Measurements from ENCODE around the gene CCR9. TPM values are rescaled to one million over a fixed set of nuclear protein-coding genes. Genes with fewer than 3 reads are reported as not detected.

The CCR9 gene
- total RNA-seq, 8 experiments from 2014 or later = 0.14 to 1.4 (median 0.57) TPM; not detected in 1

DNA sequence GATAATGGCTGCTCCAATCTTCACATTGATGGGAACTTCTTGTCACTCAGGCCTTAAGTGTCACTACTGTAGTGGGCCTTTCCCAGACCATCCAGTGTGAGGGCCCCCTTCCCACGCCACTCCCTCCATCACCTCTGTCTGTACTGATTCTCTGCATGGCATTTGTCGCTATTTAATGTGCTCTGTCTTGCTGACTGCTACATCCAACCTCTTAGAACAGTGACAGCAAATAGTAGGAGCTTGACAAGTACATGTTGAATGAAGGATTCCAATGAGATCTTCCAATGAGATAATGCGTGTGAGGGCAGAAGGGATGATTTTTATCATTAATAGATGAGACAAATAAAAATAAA lies 5.6 kb upstream of the CCR9 start:
- WGBS, 10 experiments = 67 to 100% (median 80%) methylated on average over 1 to 3 of the region's 3 CpGs; no CpG with 5 or more reads in 4 of the 10 experiments
- peak in 5 of 8 experiments; percentile 58 to 78 (median 70) for ATAC-seq (replicated peaks in 6 of 8)
- Histone ChIP-seq H3K4me1 (replicated peaks in 1 of 2) (peaks cover 12 to 20% of the 10 kb centered on the region in 2 donors), H3K4me3 (no peak overlapping the region), H3K27ac (peak overlapping the region in 1 of 2 donors; percentile 31)
- in situ Hi-C loops (cut with MboI; ENCODE audit: low pct_unique_long_range_greater_than_20kb in 2 of 9, low sequenced_read_pairs in 9 of 9, unreplicated experiment in 9 of 9) = no loop called here

- 46 to 80% (median 70%) methylated on average over 2 to 6 of the region's 8 CpGs; no CpG with 5 or more reads in 2 of the 10 experiments for WGBS, 10 experiments
- Histone ChIP-seq H3K4me1 (replicated peaks in 1 of 2) (peaks cover 12 to 20% of the 10 kb centered on the region in 2 donors), H3K27ac (peak overlapping the region in 1 of 2 donors; percentile 31), H3K4me3 (no peak overlapping the region)
- peak in 5 of 8 experiments; percentile 62 to 85 (median 80) for ATAC-seq (replicated peaks in 6 of 8)
- in situ Hi-C loops (cut with MboI; ENCODE audit: low pct_unique_long_range_greater_than_20kb in 2 of 9, low sequenced_read_pairs in 9 of 9, unreplicated experiment in 9 of 9) = no loop called here
These were observed 5.0 kb upstream of the CCR9 start for GRCh38 chr3:45881078-45882022.

GRCh38 chr3:45884368-45885201 lies 1.8 kb upstream of the CCR9 start:
- no peak overlapping the region for H3K27ac ChIP-seq
- no peak for ATAC-seq (replicated peaks in 6 of 8)
- in situ Hi-C loops (cut with MboI; ENCODE audit: low pct_unique_long_range_greater_than_20kb in 2 of 9, low sequenced_read_pairs in 9 of 9, unreplicated experiment in 9 of 9) = no loop called here
- 56 to 97% (median 82%) methylated on average over 1 to 13 of the region's 23 CpGs for WGBS, 10 experiments
- H3K4me3 ChIP-seq = no peak overlapping the region
- H3K4me1 ChIP-seq (replicated peaks in 1 of 2) = peaks cover 12 to 20% of the 10 kb centered on the region in 2 donors

GRCh38 chr3:45887285-45887684 lies 942 bp downstream of the CCR9 start:
- peaks cover 0 to 4% of the 10 kb centered on the region in 2 donors for H3K4me1 ChIP-seq (replicated peaks in 1 of 2)
- WGBS, 10 experiments = 43 to 100% (median 98%) methylated on average over 1 to 4 of the region's 4 CpGs; no CpG with 5 or more reads in 1 of the 10 experiments
- in situ Hi-C loops (cut with MboI; ENCODE audit: low pct_unique_long_range_greater_than_20kb in 2 of 9, low sequenced_read_pairs in 9 of 9, unreplicated experiment in 9 of 9) = no loop called here
- no peak overlapping the region for H3K4me3 ChIP-seq
- H3K27ac ChIP-seq = no peak overlapping the region
- ATAC-seq (replicated peaks in 6 of 8) = no peak

GRCh38 chr3:45887759-45888511 lies 1.6 kb downstream of the CCR9 start:
- Histone ChIP-seq H3K4me3 (no peak overlapping the region), H3K4me1 (replicated peaks in 1 of 2) (peaks cover 0 to 4% of the 10 kb centered on the region in 2 donors), H3K27ac (no peak overlapping the region)
- ATAC-seq (replicated peaks in 6 of 8) = peak in 3 of 8 experiments; percentile 27 to 44 (median 28)
- in situ Hi-C loops (cut with MboI; ENCODE audit: low pct_unique_long_range_greater_than_20kb in 2 of 9, low sequenced_read_pairs in 9 of 9, unreplicated experiment in 9 of 9) = no loop called here
- WGBS, 10 experiments = 23 to 84% (median 61%) methylated on average over 1 to 6 of the region's 7 CpGs; no CpG with 5 or more reads in 3 of the 10 experiments

GRCh38 chr3:45889337-45889736 lies 3.0 kb downstream of the CCR9 start:
- WGBS, 10 experiments = 40 to 100% (median 90%) methylated on average over 1 to 4 of the region's 4 CpGs; no CpG with 5 or more reads in 1 of the 10 experiments
- in situ Hi-C loops (cut with MboI; ENCODE audit: low pct_unique_long_range_greater_than_20kb in 2 of 9, low sequenced_read_pairs in 9 of 9, unreplicated experiment in 9 of 9) = no loop called here
- ATAC-seq (replicated peaks in 6 of 8) = no peak
- peaks cover 0 to 4% of the 10 kb centered on the region in 2 donors for H3K4me1 ChIP-seq (replicated peaks in 1 of 2)
- H3K27ac ChIP-seq = no peak overlapping the region
- H3K4me3 ChIP-seq = no peak overlapping the region

GRCh38 chr3:45890405-45890804 lies 4.1 kb downstream of the CCR9 start:
- no peak for ATAC-seq (replicated peaks in 6 of 8)
- H3K4me1 ChIP-seq (replicated peaks in 1 of 2) = no peaks in the 10 kb centered on the region
- in situ Hi-C loops (cut with MboI; ENCODE audit: low pct_unique_long_range_greater_than_20kb in 2 of 9, low sequenced_read_pairs in 9 of 9, unreplicated experiment in 9 of 9) = no loop called here
- H3K4me3 ChIP-seq = no peak overlapping the region
- WGBS, 10 experiments = 7 to 94% (median 61%) methylated on average over 2 to 3 of the region's 3 CpGs; no CpG with 5 or more reads in 3 of the 10 experiments
- no peak overlapping the region for H3K27ac ChIP-seq

- H3K4me3 ChIP-seq = no peak overlapping the region
- no peak overlapping the region for H3K27ac ChIP-seq
- in situ Hi-C loops (cut with MboI; ENCODE audit: low pct_unique_long_range_greater_than_20kb in 2 of 9, low sequenced_read_pairs in 9 of 9, unreplicated experiment in 9 of 9) = no loop called here
- no peak for ATAC-seq (replicated peaks in 6 of 8)
- H3K4me1 ChIP-seq (replicated peaks in 1 of 2) = no peaks in the 10 kb centered on the region
- 90 to 100% (median 100%) methylated on average over 1 of the region's 1 CpG; no CpG with 5 or more reads in 2 of the 10 experiments for WGBS, 10 experiments
These were observed 5.8 kb downstream of the CCR9 start for GRCh38 chr3:45892161-45892560.

DNA sequence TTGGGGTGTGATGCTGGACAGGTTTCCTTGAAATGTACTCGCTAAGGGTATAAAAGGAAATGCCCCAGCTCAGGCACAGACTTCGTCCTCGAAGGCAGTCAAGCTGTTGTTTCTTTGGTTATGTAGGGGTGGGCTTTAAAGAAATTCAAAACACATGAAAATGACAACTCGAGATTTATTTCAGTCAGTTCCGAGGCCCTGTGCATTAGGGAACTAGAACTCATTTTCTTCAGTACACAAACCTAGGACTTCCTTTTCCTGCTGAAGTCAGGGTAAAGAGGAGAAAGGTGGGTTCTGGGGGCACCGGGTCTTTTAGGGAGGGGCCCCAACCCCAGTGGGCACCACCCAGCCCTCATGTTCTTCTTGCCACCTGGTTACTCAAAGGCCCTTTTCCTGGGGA lies 7.7 kb downstream of the CCR9 start:
- in situ Hi-C loops (cut with MboI; ENCODE audit: low pct_unique_long_range_greater_than_20kb in 2 of 9, low sequenced_read_pairs in 9 of 9, unreplicated experiment in 9 of 9) = no loop called here
- no peak overlapping the region for H3K4me3 ChIP-seq
- no peak overlapping the region for H3K27ac ChIP-seq
- ATAC-seq (replicated peaks in 6 of 8) = no peak
- H3K4me1 ChIP-seq (replicated peaks in 1 of 2) = no peaks in the 10 kb centered on the region
- WGBS, 10 experiments = 35 to 100% (median 86%) methylated on average over 3 to 5 of the region's 6 CpGs; no CpG with 5 or more reads in 4 of the 10 experiments

DNA sequence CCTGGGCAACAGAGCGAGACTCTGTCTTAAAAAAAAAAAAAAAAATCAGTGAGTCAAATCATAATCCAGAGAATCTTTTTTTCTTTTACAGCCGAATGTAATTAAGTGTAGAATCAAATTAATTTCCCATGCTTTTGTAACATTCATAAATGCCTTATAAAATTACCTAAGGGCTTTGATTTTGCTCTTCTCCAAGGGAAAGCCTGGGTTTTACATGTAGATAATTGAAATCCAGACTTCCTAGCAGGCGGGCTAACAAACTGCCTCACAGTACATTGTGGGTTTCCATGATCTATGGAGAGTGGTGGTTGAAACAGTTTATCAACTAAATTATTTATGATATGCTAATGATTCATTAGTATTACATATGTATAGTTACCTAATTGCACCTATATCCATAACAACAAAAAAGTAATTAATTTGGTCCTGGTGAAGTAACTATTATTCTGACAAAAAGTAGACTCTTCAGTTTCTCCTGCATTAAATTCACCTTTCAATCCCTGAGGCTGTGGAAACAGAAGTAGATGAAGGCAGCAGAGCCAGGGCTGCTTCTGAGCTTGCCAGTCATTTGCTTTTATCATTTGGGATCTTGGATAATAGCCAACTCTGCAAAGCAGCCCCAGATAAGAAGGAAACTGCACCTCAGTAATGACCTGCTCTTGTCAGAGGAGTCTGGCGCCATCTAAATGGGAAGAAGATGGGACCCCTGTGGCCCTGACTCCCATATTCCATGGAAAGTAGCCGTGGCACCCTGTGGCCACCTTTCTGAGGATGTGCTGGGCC lies 9.5 kb downstream of the CCR9 start:
- no peak for ATAC-seq (replicated peaks in 6 of 8)
- in situ Hi-C loops (cut with MboI; ENCODE audit: low pct_unique_long_range_greater_than_20kb in 2 of 9, low sequenced_read_pairs in 9 of 9, unreplicated experiment in 9 of 9) = no loop called here
- Histone ChIP-seq H3K4me3 (no peak overlapping the region), H3K4me1 (replicated peaks in 1 of 2) (no peaks in the 10 kb centered on the region), H3K27ac (no peak overlapping the region)
- WGBS, 10 experiments = 20 to 100% (median 98%) methylated on average over 1 to 3 of the region's 5 CpGs

GRCh38 chr3:45896956-45897355 lies 10.6 kb downstream of the CCR9 start:
- in situ Hi-C loops (cut with MboI; ENCODE audit: low pct_unique_long_range_greater_than_20kb in 2 of 9, low sequenced_read_pairs in 9 of 9, unreplicated experiment in 9 of 9) = no loop called here
- ATAC-seq (replicated peaks in 6 of 8) = peak in 3 of 8 experiments; percentile 20 to 46 (median 30)
- no peak overlapping the region for H3K27ac ChIP-seq
- 0 to 100% (median 88%) methylated on average over 1 to 3 of the region's 3 CpGs; no CpG with 5 or more reads in 5 of the 10 experiments for WGBS, 10 experiments
- H3K4me3 ChIP-seq = no peak overlapping the region
- H3K4me1 ChIP-seq (replicated peaks in 1 of 2) = no peaks in the 10 kb centered on the region

GRCh38 chr3:45904931-45905330 lies 18.6 kb downstream of the CCR9 start:
- Histone ChIP-seq H3K4me1 (replicated peaks in 1 of 2) (no peaks in the 10 kb centered on the region), H3K27ac (no peak overlapping the region), H3K4me3 (no peak overlapping the region)
- in situ Hi-C loops (cut with MboI; ENCODE audit: low pct_unique_long_range_greater_than_20kb in 2 of 9, low sequenced_read_pairs in 9 of 9, unreplicated experiment in 9 of 9) = loop anchor here in 2 of 9 experiments (25.0 kb wide), 1 partner anchor 143 kb away; no protein-coding TSS in a partner anchor
- WGBS, 10 experiments = 60 to 100% (median 85%) methylated on average over 1 to 3 of the region's 3 CpGs; no CpG with 5 or more reads in 4 of the 10 experiments
- ATAC-seq (replicated peaks in 6 of 8) = no peak
